HepG2 (cell line): Measurements from ENCODE around the gene FXYD4.

Experiments used
- BCLAF1 ChIP-seq: fragments of 450-650 bp; IDR thresholded peaks from 2 replicates; pipeline ENCODE4 v1.6.1; 2017; ENCODE audit warnings: mild to moderate bottlenecking
- CBX5 ChIP-seq: sonication (generic); formaldehyde crosslinking; IDR thresholded peaks from 2 replicates; pipeline ENCODE4 v1.4.0; 2020; ENCODE audit warnings: missing genetic modification reagents, borderline replicate concordance
- FOXP4 ChIP-seq: sonication (generic); formaldehyde crosslinking; IDR thresholded peaks from 2 replicates; pipeline ENCODE4 v1.4.0; 2020; ENCODE audit warnings: missing genetic modification reagents
- RAD21 ChIP-seq: fragments of 450-650 bp; formaldehyde crosslinking; IDR thresholded peaks from 2 replicates; pipeline ENCODE4 v1.5.0; 2020; ENCODE audit warnings: mild to moderate bottlenecking
- TCF7 ChIP-seq: sonication (generic); IDR thresholded peaks from 2 replicates; pipeline ENCODE4 v1.6.1; 2016; ENCODE audit warnings: antibody characterized with exemption, low read depth
- ZBTB1 ChIP-seq: sonication (generic); formaldehyde crosslinking; IDR thresholded peaks from 2 replicates; pipeline ENCODE4 v1.4.0; 2020; ENCODE audit warnings: missing genetic modification reagents, borderline replicate concordance

- TF ChIP-seq FOXP4 (CRISPR knock-in tag) (no peak), RAD21 (CRISPR knock-in tag) (no peak), ZBTB1 (CRISPR knock-in tag) (no peak), TCF7 (no peak), CBX5 (CRISPR knock-in tag) (no peak), BCLAF1 (no peak)
Observed at GRCh38 chr10:43353495-43354329, 17.7 kb upstream of the FXYD4 start.
